MM.1S (cell line): ENCODE results near the gene VAX1.

Experiments
- DNase-seq: peaks from one replicate; pipeline ENCODE4 v3.0.0-alpha.2; 2015
- H2AFZ ChIP-seq: fragments of 300-600 bp; sonication (generic); 2 replicates; pipeline ENCODE4 v1.6.0; 2016; ENCODE audit warnings: antibody characterized with exemption, low read length
- H3F3A ChIP-seq: fragments of 300-600 bp; sonication (generic); 2 replicates; pipeline ENCODE4 v1.6.1; 2016; ENCODE audit warnings: mild to moderate bottlenecking, antibody characterized with exemption, low read length, moderate library complexity, mixed read lengths; ENCODE audit not compliant: insufficient read depth
- H3K27ac ChIP-seq: fragments of 300-600 bp; sonication (generic); 2 replicates; pipeline ENCODE4 v1.5.1; 2016; ENCODE audit warnings: mild to moderate bottlenecking, low read length
- H3K27me3 ChIP-seq: fragments of 300-600 bp; sonication (generic); replicated peaks from 2 replicates; pipeline ENCODE4 v1.6.0; 2016; ENCODE audit warnings: low read length; ENCODE audit not compliant: insufficient read depth
- H3K36me3 ChIP-seq: fragments of 300-600 bp; sonication (generic); replicated peaks from 2 replicates; pipeline ENCODE4 v1.6.1; 2016; ENCODE audit warnings: mild to moderate bottlenecking, low read length, mixed read lengths; ENCODE audit not compliant: insufficient read depth
- H3K4me1 ChIP-seq: fragments of 300-600 bp; sonication (generic); 2 replicates; pipeline ENCODE4 v1.6.1; 2016; ENCODE audit warnings: low read length, mixed read lengths
- H3K4me2 ChIP-seq: fragments of 300-600 bp; sonication (generic); 2 replicates; pipeline ENCODE4 v1.6.0; 2016; ENCODE audit warnings: low read depth, low read length
- H3K4me3 ChIP-seq: fragments of 300-600 bp; sonication (generic); 2 replicates; pipeline ENCODE4 v1.5.1; 2016; ENCODE audit warnings: low read length, mixed read lengths
- H3K79me2 ChIP-seq: fragments of 300-600 bp; sonication (generic); 2 replicates; pipeline ENCODE4 v1.6.1; 2016; ENCODE audit warnings: mixed run types, low read length, mixed read lengths
- H3K9ac ChIP-seq: fragments of 300-600 bp; sonication (generic); 2 replicates; pipeline ENCODE4 v1.6.1; 2016; ENCODE audit warnings: low read length, mixed read lengths
- H3K9me2 ChIP-seq: fragments of 300-600 bp; sonication (generic); replicated peaks from 2 replicates; pipeline ENCODE4 v1.6.1; 2016; ENCODE audit warnings: mild to moderate bottlenecking, low read length, mixed read lengths; ENCODE audit not compliant: insufficient read depth
- H3K9me3 ChIP-seq: fragments of 300-600 bp; sonication (generic); replicated peaks from 2 replicates; pipeline ENCODE4 v1.6.1; 2016; ENCODE audit warnings: mild to moderate bottlenecking, low read length, mixed read lengths; ENCODE audit not compliant: insufficient read depth
- H4K20me1 ChIP-seq: fragments of 300-600 bp; sonication (generic); 2 replicates; pipeline ENCODE4 v1.6.1; 2016; ENCODE audit warnings: mild to moderate bottlenecking, low read length, moderate library complexity, mixed read lengths; ENCODE audit not compliant: insufficient read depth
- CTCF ChIP-seq: fragments of 300-600 bp; sonication (generic); IDR thresholded peaks from 2 replicates; pipeline ENCODE4 v1.5.1; 2016; ENCODE audit warnings: antibody characterized with exemption, low read length, mixed read lengths
- EZH2 ChIP-seq: fragments of 300-600 bp; sonication (generic); optimal IDR thresholded peaks from 2 replicates; pipeline ENCODE3; 2017; ENCODE audit warnings: low read depth, mild to moderate bottlenecking, antibody characterized with exemption, low read length, mixed read lengths
- EZH2phosphoT487 ChIP-seq: fragments of 300-600 bp; sonication (generic); IDR thresholded peaks from 2 replicates; pipeline ENCODE4 v1.6.1; 2018; ENCODE audit warnings: antibody characterized with exemption, low read length

VAX1 gene

GRCh38 chr10:117163061-117163953 is 25.2 kb upstream of the VAX1 start:
- peaks cover 65% of the 10 kb centered on the region for H3K27me3 ChIP-seq
- H3K27ac ChIP-seq = no peak overlapping the region

GRCh38 chr10:117162093-117163060 is 24.3 kb upstream of the VAX1 start:
- TF ChIP-seq EZH2phosphoT487 (no peak), CTCF (no peak), EZH2 (no peak)
- H3K9me2 ChIP-seq = no peaks in the 10 kb centered on the region
- H3K36me3 ChIP-seq = no peaks in the 10 kb centered on the region
- H2AFZ ChIP-seq = no peak overlapping the region
- H3K4me3 ChIP-seq = no peak overlapping the region; the same call in 1 of the 2 replicates
- no peaks in the 10 kb centered on the region for H3F3A ChIP-seq
- peak overlapping the region; percentile 23 for H3K4me2 ChIP-seq
- no peaks in the 10 kb centered on the region for H4K20me1 ChIP-seq
- H3K27me3 ChIP-seq = peaks cover 62% of the 10 kb centered on the region
- no peak overlapping the region for H3K9ac ChIP-seq
- H3K9me3 ChIP-seq = no peaks in the 10 kb centered on the region
- no peak for DNase-seq
- H3K4me1 ChIP-seq = no peaks in the 10 kb centered on the region
- H3K79me2 ChIP-seq = no peaks in the 10 kb centered on the region
- H3K27ac ChIP-seq = no peak overlapping the region

More at GRCh38 chr10:117163061-117163953, 25.2 kb upstream of the VAX1 start:
- no peak overlapping the region; the same call in 1 of the 2 replicates for H3K4me2 ChIP-seq
- H3K9ac ChIP-seq = no peak overlapping the region
- no peak for DNase-seq
- H3K9me3 ChIP-seq = no peaks in the 10 kb centered on the region
- H4K20me1 ChIP-seq = no peaks in the 10 kb centered on the region
- peak overlapping the region; percentile 10; the same call in 1 of the 2 replicates for H3K4me3 ChIP-seq
- no peaks in the 10 kb centered on the region for H3K36me3 ChIP-seq
- H2AFZ ChIP-seq = no peak overlapping the region
- no peaks in the 10 kb centered on the region for H3K9me2 ChIP-seq
- no peaks in the 10 kb centered on the region for H3F3A ChIP-seq
- TF ChIP-seq CTCF = no peak
- no peak for TF ChIP-seq EZH2
- TF ChIP-seq EZH2phosphoT487 = no peak
- no peaks in the 10 kb centered on the region for H3K79me2 ChIP-seq
- H3K4me1 ChIP-seq = no peaks in the 10 kb centered on the region

GRCh38 chr10:117161386-117162033 is 23.4 kb upstream of the VAX1 start:
- Histone ChIP-seq H3K9me2 (no peaks in the 10 kb centered on the region), H3K4me2 (no peak overlapping the region), H3K27ac (no peak overlapping the region), H3F3A (no peaks in the 10 kb centered on the region), H3K9ac (no peak overlapping the region), H2AFZ (no peak overlapping the region), H3K36me3 (no peaks in the 10 kb centered on the region), H3K27me3 (peaks cover 54% of the 10 kb centered on the region), H3K9me3 (no peaks in the 10 kb centered on the region), H3K79me2 (no peaks in the 10 kb centered on the region), H3K4me1 (no peaks in the 10 kb centered on the region), H4K20me1 (no peaks in the 10 kb centered on the region), H3K4me3 (no peak overlapping the region)
- TF ChIP-seq EZH2phosphoT487 (no peak), CTCF (no peak), EZH2 (no peak)
- DNase-seq = no peak
